GM19035 (cell line): ENCODE results near the gene CNTNAP3B.
"Not testable (repeated sequence)": the region's sequence is repeated elsewhere in the genome, so short reads cannot be mapped to it uniquely, and the experiment has no call there.

Source experiments
- ATAC-seq: cut with Tn5 transposase; IDR thresholded peaks from one replicate; pipeline ENCODE4 v1.9.1; 2021; ENCODE audit not compliant: unreplicated experiment

Gene CNTNAP3B

DNA sequence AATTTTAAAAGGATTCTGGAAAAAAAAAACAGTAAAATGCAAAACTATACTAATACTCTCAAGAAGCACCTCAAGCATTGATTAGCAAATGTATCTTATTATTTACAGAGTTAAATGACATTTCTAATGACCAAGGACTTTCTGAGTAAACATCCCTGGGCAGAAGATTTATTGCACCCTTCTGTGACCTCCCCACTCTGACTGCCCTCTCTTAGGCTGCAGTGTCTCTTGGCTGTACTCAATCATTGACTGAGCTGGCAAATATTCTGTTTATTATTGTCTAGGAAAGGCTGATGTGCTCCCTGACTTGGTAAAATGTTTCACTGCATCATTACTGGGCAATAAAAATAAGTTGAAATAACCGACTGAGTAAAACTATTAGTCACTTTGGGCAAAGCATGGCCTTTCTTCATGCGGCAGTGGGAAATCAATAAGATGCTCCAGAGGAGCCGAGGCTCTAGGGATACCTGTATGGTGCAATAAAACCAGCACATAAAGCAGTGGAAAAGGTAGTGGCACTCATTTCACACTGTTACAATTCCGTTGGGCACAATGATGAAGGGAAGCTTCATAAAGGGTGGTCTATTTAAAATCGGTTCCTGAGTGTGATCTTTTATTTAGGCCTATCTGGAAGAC lies 151.1 kb downstream of the CNTNAP3B start:
- ATAC-seq: not testable (repeated sequence)

DNA sequence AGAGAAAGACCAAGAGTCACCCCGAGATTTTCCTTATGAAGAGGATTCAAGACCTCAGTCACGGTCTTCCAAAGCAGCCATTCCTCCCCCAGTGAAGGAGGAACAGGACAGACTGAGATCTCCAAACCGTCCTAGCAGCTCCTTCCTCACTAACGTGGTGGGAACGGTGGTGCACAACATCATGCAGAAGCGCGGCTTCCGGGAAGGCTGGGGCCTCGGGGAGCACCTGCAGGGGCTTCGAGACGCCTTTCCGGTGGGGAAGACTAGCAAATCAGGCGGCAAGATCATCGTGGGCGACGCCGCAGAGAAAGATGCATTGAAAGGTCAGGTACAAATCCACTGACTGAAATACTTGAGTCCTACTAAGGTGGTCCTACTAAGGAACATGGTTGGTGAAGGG lies 154.3 kb downstream of the CNTNAP3B start:
- not testable (repeated sequence) for ATAC-seq

DNA sequence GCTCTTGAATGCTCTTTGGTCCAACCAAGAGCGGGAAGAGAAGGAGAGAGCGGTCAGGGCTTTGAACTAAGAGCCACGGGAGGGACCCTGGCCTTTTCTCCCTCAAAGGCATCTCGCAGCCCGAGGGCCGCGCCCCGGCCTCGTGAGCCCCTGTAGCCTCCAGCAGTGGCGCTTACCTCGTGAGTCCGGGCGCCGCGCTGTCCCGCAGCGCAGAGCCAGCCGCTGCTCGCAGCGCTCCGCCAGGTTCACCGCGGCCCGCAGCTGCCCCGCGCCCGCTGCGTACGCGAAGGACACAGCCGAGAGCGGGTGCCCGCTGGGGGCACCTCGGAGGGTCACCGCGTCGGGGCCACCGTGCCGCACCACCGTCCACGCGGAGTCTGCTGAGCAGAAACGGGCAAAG lies 176.2 kb downstream of the CNTNAP3B start:
- not testable (repeated sequence) for ATAC-seq

DNA sequence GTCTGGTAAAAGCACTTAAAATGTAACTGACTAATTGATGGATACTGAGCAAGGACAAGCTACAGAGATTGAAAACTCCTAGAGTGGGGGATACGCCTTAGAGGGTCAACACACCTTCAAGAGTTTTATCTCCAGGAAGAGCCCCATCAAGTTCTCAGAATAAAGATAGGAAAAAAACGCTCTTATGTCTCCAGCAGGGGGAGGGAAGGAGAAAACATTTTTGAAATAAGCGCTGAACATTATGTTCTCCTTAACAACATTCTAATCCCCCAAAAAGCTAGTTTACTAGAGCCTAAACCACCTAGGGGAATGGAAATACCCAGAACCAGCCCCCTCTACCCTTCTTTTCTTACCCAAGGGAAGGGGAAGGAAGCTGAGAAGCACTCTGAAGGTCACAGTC lies 187.5 kb downstream of the CNTNAP3B start:
- ATAC-seq: not testable (repeated sequence)

DNA sequence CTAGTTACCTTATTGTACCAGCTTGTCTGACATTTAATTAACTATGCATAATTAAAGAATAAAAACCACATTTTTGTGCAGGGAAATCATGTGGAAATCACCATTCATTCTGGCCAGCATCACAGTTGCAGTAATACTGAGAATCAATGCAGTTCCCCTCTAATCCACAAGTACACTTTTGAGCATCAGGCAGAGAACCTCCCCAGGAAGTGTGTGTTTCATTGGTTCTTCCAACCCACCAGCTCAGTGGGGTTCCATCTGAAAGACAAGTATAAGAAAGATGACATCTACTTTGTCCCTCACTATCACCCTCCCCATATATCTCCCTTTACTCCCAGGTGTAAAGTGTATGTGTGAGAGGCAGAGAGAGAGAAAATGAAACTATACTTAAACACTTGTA lies 191.1 kb downstream of the CNTNAP3B start:
- ATAC-seq: not testable (repeated sequence)

DNA sequence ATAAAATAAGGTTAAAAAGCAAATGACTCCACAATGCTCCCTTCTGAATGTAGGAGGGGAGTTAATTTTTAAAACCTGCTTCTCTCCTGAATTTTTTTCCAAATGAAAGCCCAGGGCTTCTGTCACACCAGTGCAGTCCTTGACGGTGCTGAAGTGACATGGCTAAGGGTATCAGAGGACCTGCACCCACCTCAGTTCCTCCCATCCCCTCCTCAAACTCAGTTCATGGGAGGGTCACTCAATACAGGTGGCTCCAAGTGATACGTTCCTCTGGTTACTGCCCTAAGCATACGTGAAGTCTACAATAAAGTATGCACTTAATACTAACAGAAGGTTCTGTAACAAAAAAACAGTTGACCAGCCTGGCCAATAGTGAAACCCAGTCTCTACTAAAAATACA lies 193.5 kb downstream of the CNTNAP3B start:
- not testable (repeated sequence) for ATAC-seq

DNA sequence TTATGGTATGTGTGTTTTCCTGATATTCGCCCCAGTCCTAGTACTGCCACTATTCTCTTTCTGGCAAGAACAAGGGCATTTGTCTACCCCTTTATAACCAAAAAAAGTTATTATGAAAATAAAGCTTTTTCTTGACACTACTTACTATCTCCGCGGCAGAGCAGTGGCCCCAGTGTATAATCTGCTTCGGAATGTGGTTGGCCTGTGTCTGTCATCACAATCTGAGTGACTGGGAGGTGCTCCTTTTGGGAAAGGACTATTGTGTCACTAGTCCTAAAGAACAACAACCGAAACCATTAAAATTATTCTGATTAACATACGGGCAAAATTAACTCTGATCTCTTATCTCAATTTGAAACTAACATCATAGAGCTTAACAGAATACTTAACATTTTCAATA lies 200.1 kb downstream of the CNTNAP3B start:
- ATAC-seq: not testable (repeated sequence)

DNA sequence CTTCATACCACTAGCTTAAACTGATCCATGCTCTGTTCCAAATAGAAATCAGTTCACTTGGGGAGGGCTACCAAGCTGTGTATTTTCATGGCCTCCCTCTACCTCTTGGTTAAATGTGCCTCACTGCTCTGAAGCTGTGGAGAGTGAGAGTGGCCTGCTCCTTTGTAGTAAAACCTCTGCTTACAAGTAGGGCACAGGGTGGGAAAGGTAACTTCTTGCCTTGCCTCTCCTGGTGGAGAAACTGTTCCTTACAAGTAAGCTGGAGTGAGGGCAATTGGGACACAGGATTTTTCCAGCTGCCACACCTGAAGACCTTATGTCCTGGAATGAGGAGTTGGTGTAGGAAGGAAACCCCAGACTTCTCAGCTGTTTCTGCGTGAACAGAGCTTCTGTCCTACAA lies 211.9 kb downstream of the CNTNAP3B start:
- not testable (repeated sequence) for ATAC-seq

DNA sequence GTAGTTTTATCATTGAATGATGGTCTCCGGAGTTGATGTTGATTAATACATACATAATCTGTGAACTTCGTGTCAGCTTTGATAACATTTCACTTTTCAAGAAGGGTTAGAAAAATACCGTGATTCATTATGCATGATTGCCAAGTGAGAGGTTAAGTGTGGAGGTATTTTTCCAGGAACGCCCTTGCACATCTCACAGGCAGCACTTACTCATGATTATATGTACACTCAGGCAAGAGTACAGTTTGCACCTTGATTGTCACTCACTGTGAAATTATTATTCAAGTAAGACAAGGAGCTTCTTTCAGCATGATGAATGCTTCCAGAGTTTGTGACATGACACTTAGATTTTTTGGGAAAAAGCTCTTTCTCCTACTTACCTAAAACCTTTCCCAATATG lies 223.7 kb downstream of the CNTNAP3B start:
- not testable (repeated sequence) for ATAC-seq

DNA sequence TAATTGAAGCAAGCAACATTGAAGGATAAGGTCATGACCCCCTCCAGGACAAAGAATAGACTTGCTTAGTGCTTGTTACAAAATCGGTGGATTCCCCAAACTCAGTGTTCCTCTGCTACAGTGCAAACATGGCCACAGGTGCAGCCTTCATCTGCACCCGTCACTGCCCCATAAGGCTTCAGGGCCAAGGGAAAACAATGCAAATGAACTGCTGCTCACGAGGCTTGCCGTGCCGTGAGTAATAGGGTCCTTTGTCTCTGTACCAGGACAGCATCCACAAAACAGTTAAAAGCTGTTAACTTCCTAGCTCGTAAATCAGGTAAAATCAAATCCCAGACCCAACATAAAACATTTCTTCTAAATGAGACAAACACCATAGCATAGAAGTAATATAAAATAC lies 226.5 kb downstream of the CNTNAP3B start:
- ATAC-seq: not testable (repeated sequence)

DNA sequence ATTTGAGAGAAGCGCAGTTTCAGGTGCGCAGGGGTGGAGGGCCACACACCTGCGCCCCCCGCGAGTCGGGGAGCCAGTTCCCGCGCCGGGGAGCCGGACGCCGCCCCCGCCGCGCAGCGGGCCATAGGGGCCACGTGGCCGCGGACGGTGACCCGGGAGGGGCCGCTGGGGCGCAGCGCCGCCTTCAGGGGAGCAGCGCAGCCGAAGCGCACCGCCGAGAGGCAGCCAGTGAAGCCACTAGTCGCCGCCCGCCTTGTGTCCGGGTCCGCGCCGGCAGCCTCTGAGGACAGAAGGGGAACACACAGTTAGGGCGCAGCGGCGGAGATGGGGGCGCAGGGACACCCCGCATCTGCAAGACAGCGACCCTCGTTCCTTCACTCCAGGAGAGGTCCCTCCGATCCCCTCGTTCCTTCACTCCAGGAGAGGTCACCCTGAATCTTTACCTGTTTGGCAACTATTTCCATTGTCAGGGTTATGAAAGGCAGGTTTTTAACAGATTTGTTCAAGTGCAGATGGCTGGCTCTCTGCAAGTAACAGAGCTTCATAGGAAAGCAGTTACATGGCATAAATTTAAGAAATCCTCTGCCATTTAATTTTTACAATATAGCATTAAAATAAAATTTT lies 230.4 kb downstream of the CNTNAP3B start:
- ATAC-seq: not testable (repeated sequence)

DNA sequence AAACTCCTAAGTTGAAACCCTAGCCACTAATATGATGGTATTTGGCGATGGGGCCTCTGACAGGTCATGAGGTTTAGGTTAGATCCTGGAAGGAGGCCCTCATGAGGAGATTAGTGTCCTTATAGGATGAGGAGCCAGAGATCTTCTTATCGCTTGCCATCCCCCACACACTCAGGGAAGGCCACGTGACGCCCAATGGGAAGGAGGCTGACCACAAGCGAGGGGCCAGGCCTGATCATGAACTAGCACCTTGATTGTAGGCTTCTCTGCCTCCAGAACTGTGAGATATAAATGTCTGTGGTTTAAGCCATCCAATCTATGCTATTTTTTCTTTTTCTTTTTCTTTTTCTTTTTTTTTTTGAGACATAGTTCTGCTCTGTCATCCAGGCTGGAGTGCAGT lies 254.7 kb downstream of the CNTNAP3B start:
- ATAC-seq: not testable (repeated sequence)

DNA sequence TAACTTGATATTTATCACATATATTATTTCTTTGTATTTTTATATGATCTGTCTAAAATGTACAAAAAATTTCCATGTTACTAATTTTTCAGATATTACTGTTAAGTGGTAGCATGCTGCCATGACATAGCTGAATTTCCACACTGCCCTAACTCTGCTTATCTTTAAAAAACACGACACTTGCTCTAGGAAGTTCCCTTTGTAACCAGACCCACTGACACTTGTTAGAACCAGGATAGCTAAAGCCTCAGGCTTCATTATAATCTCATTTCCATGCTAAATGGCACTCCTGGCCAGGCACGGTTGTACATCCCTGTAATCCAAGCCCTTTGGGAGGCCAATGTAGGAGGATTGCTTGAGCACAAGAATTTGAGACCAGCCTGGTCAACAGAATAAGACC lies 273.8 kb downstream of the CNTNAP3B start:
- not testable (repeated sequence) for ATAC-seq

DNA sequence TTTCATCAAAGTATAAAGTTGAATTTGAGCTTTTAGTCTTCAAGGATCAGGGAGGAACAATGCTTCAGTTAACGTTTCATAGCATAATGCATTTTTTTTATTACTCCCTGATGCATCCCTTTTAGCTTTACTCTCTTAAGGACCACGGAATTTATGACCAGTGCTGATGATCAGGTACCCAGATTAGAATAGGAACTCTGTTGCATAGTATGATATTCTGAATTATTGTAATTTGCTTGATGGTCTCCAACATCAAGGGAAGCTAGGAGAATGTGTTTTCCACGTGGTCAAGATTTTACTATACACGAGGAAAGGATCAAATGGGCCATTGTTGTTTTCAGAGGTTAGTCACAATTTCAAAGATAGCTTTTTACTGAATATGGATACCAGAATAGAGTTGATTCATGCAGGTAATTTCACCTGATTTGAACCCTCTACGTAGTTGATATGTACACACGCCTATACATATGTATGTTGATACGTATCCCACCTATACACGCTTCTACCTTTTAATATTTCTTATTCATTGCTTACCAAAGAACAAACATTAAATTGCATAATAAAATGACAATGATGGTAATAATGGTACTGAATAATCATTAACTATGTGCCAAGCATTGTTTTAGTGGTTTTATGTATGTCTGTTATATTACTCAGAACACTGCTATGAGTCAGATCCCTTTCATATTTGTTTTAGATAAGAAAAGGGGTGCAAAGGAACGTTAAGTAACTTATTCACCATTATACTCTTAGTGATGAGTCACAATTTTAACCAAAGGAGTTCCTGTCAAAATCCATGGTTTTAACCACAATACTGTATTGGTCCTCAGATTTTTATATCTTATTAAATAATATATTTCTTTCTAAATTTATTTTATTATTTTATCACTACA lies 277.1 kb downstream of the CNTNAP3B start:
- ATAC-seq: not testable (repeated sequence)

DNA sequence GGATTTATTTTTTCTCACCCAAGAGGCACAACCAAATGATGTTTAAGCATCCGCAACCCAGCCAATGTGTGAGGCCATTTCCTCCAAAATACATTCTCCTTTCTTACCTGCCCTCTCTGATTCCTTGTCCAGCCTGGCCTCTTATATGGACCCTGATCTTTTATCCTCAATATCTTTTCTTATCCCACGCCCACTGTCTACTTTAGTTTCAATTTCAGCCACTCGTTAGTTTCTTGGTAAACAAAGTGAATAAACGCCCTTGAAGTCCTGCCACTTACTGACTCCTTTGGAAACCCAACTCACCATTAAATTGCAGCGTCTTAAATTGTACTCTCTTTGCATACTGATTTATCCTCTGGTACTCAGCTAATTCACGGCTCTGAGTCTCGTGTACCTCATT lies 281.4 kb downstream of the CNTNAP3B start:
- ATAC-seq: not testable (repeated sequence)
